ENCODE data around the gene MYH9. TPM values are rescaled to one million over a fixed set of nuclear protein-coding genes. Genes with fewer than 3 reads are reported as not detected.

The MYH9 gene
- total RNA-seq, 1 experiment from 2014 or later, result 258 TPM

DNA sequence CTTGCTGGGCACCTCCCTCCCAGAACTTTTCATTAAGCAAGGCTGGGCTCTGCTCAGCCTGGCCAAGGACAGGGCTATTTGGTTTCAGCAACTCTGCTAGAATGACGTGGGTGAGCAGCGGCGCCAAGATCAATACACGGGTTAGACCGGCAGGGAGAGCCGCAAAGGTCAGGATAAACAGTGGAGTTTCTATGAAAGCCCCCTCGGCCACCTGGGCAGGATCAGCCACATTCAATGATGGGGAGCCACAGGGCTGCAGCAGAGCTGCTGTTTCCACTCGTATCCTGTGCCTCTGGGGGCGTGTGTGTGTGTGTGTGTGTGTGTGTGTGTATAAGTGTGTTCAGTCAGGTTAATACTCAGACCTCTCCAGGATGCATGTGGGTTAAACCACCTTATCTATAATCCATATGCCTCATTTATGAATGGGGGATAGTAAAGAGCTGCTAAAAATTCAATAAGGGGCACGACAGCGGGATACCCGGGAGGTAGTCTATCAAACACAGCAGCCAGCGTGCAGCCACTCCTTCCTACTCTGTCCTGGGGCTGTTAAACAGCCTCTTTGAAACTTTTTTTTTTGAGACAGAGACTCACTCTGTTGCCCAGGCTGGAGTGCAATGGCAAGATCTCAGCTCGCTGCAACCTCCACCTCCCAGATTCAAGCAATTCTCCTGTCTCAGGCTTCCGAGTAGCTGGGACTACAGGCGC lies 34.8 kb downstream of the MYH9 start:
- ATAC-seq, result peak; percentile 28; the same call in 1 of the 2 replicates
- POLR2A ChIA-PET, result interaction anchor here (0.6 kb wide), 1 partner anchor 105 kb away, joined by 4 read pairs; no protein-coding TSS in a partner anchor
- intact Hi-C loops (cut with micrococcal nuclease), result no loop called here
- Histone ChIP-seq H3K9me2 (ENCODE audit: insufficient read depth) (no peaks in the 10 kb centered on the region), H2AFZ (ENCODE audit: low read depth, low read length, poor library complexity, severe bottlenecking) (no peak overlapping the region), H3K27me3 (ENCODE audit: insufficient read depth, low read length) (no peaks in the 10 kb centered on the region), H3K79me2 (ENCODE audit: insufficient read depth, low read length) (peaks cover 99% of the 10 kb centered on the region), H3K9me3 (ENCODE audit: control insufficient read depth in 1 of 2, insufficient read depth in 1 of 2, low read depth in 1 of 2, low read length in 2 of 2) (no peaks in the 10 kb centered on the region), H4K20me1 (ENCODE audit: insufficient read depth) (peaks cover 10% of the 10 kb centered on the region; the same call in 1 of the 2 replicates), H3K36me3 (ENCODE audit: control insufficient read depth in 1 of 2, insufficient read depth in 2 of 2, low read length in 2 of 2) (peaks cover 2 to 7% of the 10 kb centered on the region in 2 experiments; a peak in 3 of 4 replicates), H3K4me3 (replicated peaks in 1 of 2; ENCODE audit: low read depth in 1 of 2, low read length in 2 of 2) (no peak overlapping the region), H3K4me1 (ENCODE audit: control insufficient read depth in 1 of 2, insufficient read depth in 2 of 2, low read length in 2 of 2) (peaks cover 53 to 80% of the 10 kb centered on the region in 2 experiments), H3K9ac (ENCODE audit: low read length) (0 out of 2 replicates have a peak overlapping the region, but pooled peaks have one; percentile 30), H3K4me2 (ENCODE audit: low read length) (peak overlapping the region; percentile 59), H3K27ac (ENCODE audit: low read depth, low read length) (peak overlapping the region; percentile 49; the same call in 1 of the 2 replicates)
- CTCF ChIA-PET, result no interaction called here
- no peak for TF ChIP-seq CEBPB (IDR thresholded peaks at IDR 0.05; ENCODE audit: low read depth)
- no peak for TF ChIP-seq TCF7L2 (IDR thresholded peaks at IDR 0.05; ENCODE audit: borderline replicate concordance, extremely low read depth, insufficient read depth, insufficient read length)
- no peak for TF ChIP-seq EZH2phosphoT487 (IDR thresholded peaks at IDR 0.05; ENCODE audit: borderline replicate concordance)
- TF ChIP-seq, protein P1, sequence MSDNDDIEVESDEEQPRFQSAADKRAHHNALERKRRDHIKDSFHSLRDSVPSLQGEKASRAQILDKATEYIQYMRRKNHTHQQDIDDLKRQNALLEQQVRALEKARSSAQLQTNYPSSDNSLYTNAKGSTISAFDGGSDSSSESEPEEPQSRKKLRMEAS (IDR thresholded peaks at IDR 0.05), result no peak
- no peak for TF ChIP-seq SP1 (IDR thresholded peaks at IDR 0.05; ENCODE audit: low read depth)
- no peak for TF ChIP-seq ZFX (IDR thresholded peaks at IDR 0.05)
- no peak for TF ChIP-seq ZNF274 (IDR thresholded peaks at IDR 0.05; ENCODE audit: low read depth, low read length)
- no peak for TF ChIP-seq SRF (IDR thresholded peaks at IDR 0.05; ENCODE audit: low read depth)
- no peak for TF ChIP-seq FOSL1 (IDR thresholded peaks at IDR 0.05; ENCODE audit: low read depth)
- no peak for TF ChIP-seq EGR1 (IDR thresholded peaks at IDR 0.05; ENCODE audit: low read depth)
- TF ChIP-seq CBX3 (IDR thresholded peaks at IDR 0.05; ENCODE audit: low read depth), result no peak
- TF ChIP-seq ELF1 (IDR thresholded peaks at IDR 0.05; ENCODE audit: borderline replicate concordance, low read depth), result no peak
- TF ChIP-seq POLR2AphosphoS5 (IDR thresholded peaks at IDR 0.05; ENCODE audit: low read depth, low read length), result no peak
- TF ChIP-seq, protein P2, sequence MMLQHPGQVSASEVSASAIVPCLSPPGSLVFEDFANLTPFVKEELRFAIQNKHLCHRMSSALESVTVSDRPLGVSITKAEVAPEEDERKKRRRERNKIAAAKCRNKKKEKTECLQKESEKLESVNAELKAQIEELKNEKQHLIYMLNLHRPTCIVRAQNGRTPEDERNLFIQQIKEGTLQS (IDR thresholded peaks at IDR 0.05), result no peak
- no peak for TF ChIP-seq YY1 (IDR thresholded peaks at IDR 0.05; ENCODE audit: extremely low read depth, insufficient replicate concordance, low read depth, low read length)
- TF ChIP-seq RAD21 (IDR thresholded peaks at IDR 0.05; ENCODE audit: low read depth), result no peak
- TF ChIP-seq JUND (IDR thresholded peaks at IDR 0.05), result no peak
- TF ChIP-seq, protein P3, sequence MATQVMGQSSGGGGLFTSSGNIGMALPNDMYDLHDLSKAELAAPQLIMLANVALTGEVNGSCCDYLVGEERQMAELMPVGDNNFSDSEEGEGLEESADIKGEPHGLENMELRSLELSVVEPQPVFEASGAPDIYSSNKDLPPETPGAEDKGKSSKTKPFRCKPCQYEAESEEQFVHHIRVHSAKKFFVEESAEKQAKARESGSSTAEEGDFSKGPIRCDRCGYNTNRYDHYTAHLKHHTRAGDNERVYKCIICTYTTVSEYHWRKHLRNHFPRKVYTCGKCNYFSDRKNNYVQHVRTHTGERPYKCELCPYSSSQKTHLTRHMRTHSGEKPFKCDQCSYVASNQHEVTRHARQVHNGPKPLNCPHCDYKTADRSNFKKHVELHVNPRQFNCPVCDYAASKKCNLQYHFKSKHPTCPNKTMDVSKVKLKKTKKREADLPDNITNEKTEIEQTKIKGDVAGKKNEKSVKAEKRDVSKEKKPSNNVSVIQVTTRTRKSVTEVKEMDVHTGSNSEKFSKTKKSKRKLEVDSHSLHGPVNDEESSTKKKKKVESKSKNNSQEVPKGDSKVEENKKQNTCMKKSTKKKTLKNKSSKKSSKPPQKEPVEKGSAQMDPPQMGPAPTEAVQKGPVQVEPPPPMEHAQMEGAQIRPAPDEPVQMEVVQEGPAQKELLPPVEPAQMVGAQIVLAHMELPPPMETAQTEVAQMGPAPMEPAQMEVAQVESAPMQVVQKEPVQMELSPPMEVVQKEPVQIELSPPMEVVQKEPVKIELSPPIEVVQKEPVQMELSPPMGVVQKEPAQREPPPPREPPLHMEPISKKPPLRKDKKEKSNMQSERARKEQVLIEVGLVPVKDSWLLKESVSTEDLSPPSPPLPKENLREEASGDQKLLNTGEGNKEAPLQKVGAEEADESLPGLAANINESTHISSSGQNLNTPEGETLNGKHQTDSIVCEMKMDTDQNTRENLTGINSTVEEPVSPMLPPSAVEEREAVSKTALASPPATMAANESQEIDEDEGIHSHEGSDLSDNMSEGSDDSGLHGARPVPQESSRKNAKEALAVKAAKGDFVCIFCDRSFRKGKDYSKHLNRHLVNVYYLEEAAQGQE (IDR thresholded peaks at IDR 0.05; ENCODE audit: low read depth), result no peak
- RAD21 ChIA-PET (ENCODE audit: low non-redundant PET in 1 of 2, low total read pairs in 2 of 2, uncharacterized antibody in 2 of 2, unreplicated experiment in 2 of 2), result no interaction called here
- BruUV-seq (replicated peaks), result no TSS peak
- no peak for DNase-seq (ENCODE audit: low read depth, low spot score)

Data from HCT116 (cell line).